ENCODE data around the gene CUX1. TPM values are rescaled to one million over a fixed set of nuclear protein-coding genes. Genes with fewer than 3 reads are reported as not detected.
"Not testable (repeated sequence)": the region's sequence is repeated elsewhere in the genome, so short reads cannot be mapped to it uniquely, and the experiment has no call there.

Gene CUX1
- total RNA-seq, 4 donors from 2014 or later = 56.9 to 124 (median 93.2) TPM

DNA sequence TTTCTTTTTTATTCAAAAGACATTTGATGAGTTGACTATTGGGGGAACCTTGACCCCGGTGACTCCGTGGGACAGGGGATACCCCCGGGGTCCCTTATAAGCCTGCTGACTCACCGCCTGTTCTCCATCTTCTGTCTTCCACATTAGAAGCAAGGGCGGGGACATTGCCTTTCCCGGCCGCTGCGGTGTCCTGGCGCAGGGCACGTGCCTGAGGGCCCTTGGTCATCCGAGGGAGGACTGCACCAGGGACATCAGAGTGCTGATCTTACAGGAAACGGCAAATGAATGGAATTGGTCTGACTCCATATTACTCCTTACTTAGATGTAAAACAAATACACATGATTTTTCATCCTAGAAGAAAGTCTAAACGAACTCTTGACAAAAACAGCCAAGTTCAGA is 170.1 kb downstream of the CUX1 start:
- H3K27ac ChIP-seq = no peak overlapping the region
- TF ChIP-seq POLR2AphosphoS5 (IDR thresholded peaks at IDR 0.05) (no peak), EP300 (IDR thresholded peaks at IDR 0.05; ENCODE audit: low read depth) (no peak), POLR2A (IDR thresholded peaks at IDR 0.05) (no peak)
- TF ChIP-seq, protein P1, sequence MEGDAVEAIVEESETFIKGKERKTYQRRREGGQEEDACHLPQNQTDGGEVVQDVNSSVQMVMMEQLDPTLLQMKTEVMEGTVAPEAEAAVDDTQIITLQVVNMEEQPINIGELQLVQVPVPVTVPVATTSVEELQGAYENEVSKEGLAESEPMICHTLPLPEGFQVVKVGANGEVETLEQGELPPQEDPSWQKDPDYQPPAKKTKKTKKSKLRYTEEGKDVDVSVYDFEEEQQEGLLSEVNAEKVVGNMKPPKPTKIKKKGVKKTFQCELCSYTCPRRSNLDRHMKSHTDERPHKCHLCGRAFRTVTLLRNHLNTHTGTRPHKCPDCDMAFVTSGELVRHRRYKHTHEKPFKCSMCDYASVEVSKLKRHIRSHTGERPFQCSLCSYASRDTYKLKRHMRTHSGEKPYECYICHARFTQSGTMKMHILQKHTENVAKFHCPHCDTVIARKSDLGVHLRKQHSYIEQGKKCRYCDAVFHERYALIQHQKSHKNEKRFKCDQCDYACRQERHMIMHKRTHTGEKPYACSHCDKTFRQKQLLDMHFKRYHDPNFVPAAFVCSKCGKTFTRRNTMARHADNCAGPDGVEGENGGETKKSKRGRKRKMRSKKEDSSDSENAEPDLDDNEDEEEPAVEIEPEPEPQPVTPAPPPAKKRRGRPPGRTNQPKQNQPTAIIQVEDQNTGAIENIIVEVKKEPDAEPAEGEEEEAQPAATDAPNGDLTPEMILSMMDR (IDR thresholded peaks at IDR 0.05) = no peak

DNA sequence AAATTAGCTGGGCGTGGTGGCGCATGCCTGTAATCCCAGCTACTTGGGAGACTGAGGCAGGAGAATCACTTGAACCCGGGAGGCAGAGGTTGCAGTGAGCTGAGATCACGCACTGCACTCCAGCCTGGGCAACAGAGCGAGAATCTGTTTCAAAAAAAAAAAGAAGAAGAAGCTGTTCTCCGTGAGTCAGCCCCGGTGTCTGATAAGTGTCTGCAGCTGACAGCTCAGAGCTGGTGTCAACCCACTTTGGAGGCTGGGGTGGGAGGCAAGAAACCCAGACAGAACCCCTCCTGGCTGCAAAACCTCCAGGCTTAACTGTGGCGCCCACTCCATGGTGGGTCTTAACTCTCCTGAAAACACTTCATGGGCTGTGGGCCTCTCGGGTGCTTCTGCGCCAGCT is 170.6 kb downstream of the CUX1 start:
- intact Hi-C loops (cut with DNase I; ENCODE audit: low total_unique reads); DNase-seq; H3K9me3 ChIP-seq; H3K36me3 ChIP-seq; H3K4me3 ChIP-seq; H3K27me3 ChIP-seq; H3K27ac ChIP-seq; in situ Hi-C loops (cut with MboI; ENCODE audit: low pct_ligation_motif_present in 1 of 4, low pct_unique_long_range_greater_than_20kb in 1 of 4, low sequenced_read_pairs in 3 of 4): not testable (repeated sequence)
- 90% methylated on average over 8 to 10 of the region's 10 CpGs for WGBS, 2 donors (ENCODE audit: low coverage in 1 of 2)
- H3K4me1 ChIP-seq = peaks cover 0 to 18% (median 3%) of the 10 kb centered on the region in 4 donors

More for the DNA sequence above, 170.1 kb downstream of the CUX1 start:
- no peak for DNase-seq
- H3K36me3 ChIP-seq = no peaks in the 10 kb centered on the region
- H3K9me3 ChIP-seq = no peaks in the 10 kb centered on the region
- intact Hi-C loops (cut with DNase I; ENCODE audit: low total_unique reads) (no loop called here), in situ Hi-C loops (cut with MboI; ENCODE audit: low pct_ligation_motif_present in 1 of 4, low pct_unique_long_range_greater_than_20kb in 1 of 4, low sequenced_read_pairs in 3 of 4) (no loop called here)
- peaks cover 0 to 19% (median 4%) of the 10 kb centered on the region in 4 donors for H3K4me1 ChIP-seq
- H3K4me3 ChIP-seq = no peak overlapping the region
- WGBS, 2 donors (ENCODE audit: low coverage in 1 of 2) = 90 to 91% methylated on average over 5 to 13 of the region's 13 CpGs
- H3K27me3 ChIP-seq = no peaks in the 10 kb centered on the region

DNA sequence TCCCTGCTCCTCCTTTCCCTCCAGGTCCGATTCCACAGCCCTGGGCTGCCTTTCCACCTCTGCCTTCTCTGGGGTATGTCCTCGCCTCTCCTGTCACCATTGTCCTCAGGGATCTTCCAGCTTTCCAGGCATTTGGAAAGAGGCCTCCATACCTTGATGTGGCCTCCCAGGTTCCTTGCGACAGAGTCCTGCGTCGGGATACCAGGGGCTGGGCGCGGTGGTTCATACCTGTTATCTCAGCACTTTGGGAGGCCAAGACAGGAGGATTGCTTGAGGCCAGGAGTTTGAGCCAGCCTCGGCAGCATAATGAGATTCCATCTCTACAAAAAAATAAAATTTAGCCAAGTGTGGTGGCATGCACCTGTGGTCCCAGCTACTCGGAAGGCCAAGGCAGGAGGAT is 171.1 kb downstream of the CUX1 start:
- H3K36me3 ChIP-seq = no peaks in the 10 kb centered on the region
- 88 to 96% methylated on average over 6 to 9 of the region's 9 CpGs for WGBS, 2 donors (ENCODE audit: low coverage in 1 of 2)

DNA sequence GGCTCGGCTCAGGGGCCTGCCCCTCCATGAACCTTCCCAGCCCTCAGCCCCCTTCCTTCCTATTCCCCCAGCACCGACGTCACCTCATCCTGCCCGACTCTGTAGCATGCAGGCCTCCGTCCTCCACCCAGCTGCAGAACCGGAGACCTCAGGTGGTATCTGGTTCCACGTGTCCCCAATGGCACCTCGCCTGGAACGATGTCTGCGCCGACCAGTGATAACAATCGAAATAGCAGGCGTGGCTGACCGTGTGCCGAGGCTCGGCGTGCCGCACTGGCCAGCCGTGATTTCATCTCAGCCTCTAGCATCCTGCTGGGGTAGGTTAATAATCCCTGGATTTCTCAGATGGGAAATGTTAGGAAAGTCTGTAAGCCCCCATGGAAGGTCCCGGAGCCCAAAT is 171.7 kb downstream of the CUX1 start:
- Histone ChIP-seq H3K27me3 (no peaks in the 10 kb centered on the region), H3K4me3 (no peak overlapping the region), H3K4me1 (peaks cover 0 to 18% (median 0%) of the 10 kb centered on the region in 4 donors), H3K9me3 (no peaks in the 10 kb centered on the region), H3K36me3 (no peaks in the 10 kb centered on the region), H3K27ac (no peak overlapping the region)
- intact Hi-C loops (cut with DNase I; ENCODE audit: low total_unique reads) (no loop called here), in situ Hi-C loops (cut with MboI; ENCODE audit: low pct_ligation_motif_present in 1 of 4, low pct_unique_long_range_greater_than_20kb in 1 of 4, low sequenced_read_pairs in 3 of 4) (no loop called here)
- TF ChIP-seq EP300 (IDR thresholded peaks at IDR 0.05; ENCODE audit: low read depth) (no peak), POLR2AphosphoS5 (IDR thresholded peaks at IDR 0.05) (no peak), POLR2A (IDR thresholded peaks at IDR 0.05) (no peak)
- TF ChIP-seq, protein P1 (IDR thresholded peaks at IDR 0.05) = no peak
- no peak for DNase-seq
- 95 to 100% methylated on average over 1 to 20 of the region's 20 CpGs for WGBS, 2 donors (ENCODE audit: low coverage in 1 of 2)

More for the DNA sequence above, 171.1 kb downstream of the CUX1 start:
- no peak for DNase-seq
- no peaks in the 10 kb centered on the region for H3K27me3 ChIP-seq
- peaks cover 0 to 18% (median 2%) of the 10 kb centered on the region in 4 donors for H3K4me1 ChIP-seq
- H3K4me3 ChIP-seq = no peak overlapping the region
- H3K9me3 ChIP-seq = no peaks in the 10 kb centered on the region
- TF ChIP-seq POLR2AphosphoS5 (IDR thresholded peaks at IDR 0.05) (no peak), EP300 (IDR thresholded peaks at IDR 0.05; ENCODE audit: low read depth) (no peak), POLR2A (IDR thresholded peaks at IDR 0.05) (no peak)
- TF ChIP-seq, protein P1 (IDR thresholded peaks at IDR 0.05) = no peak
- in situ Hi-C loops (cut with MboI; ENCODE audit: low pct_ligation_motif_present in 1 of 4, low pct_unique_long_range_greater_than_20kb in 1 of 4, low sequenced_read_pairs in 3 of 4) = no loop called here
- H3K27ac ChIP-seq = no peak overlapping the region
- intact Hi-C loops (cut with DNase I; ENCODE audit: low total_unique reads) = no loop called here

DNA sequence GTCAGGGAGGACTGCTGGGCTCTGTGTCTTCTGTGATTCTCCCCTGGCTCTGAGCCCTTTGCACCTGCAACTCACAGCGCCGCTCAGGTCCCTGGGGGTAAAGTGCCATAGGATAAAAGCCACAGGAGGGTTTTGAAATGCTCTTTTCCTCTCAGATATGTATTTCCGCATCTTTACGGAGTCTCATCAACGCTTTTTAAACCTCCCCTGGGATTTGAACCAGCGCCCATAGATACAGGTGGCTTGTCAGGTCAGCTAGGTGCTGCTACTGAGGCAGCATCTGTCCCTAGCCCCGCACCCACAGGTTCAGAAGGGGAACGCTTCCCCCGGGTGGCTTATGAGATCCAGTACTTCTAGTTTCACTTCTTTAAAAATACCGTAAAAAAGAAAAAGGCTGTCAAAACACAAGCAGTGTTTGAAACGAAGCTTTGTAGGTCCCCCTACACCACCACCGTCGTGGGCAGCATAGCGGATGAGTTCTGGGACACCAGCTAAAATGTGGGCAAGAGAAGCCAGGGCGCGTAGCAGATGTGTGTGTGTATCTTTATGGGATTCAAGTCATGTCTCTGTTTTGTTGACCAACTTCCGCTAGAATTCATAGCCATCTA is 173.5 kb downstream of the CUX1 start:
- intact Hi-C loops (cut with DNase I; ENCODE audit: low total_unique reads) = no loop called here
- Histone ChIP-seq H3K27me3 (no peaks in the 10 kb centered on the region), H3K9me3 (no peaks in the 10 kb centered on the region), H3K36me3 (no peaks in the 10 kb centered on the region), H3K4me1 (peaks cover 0 to 3% (median 0%) of the 10 kb centered on the region in 4 donors), H3K4me3 (no peak overlapping the region), H3K27ac (peak overlapping the region in 1 of 4 donors; percentile 23)
- peak; percentile 63 for DNase-seq
- in situ Hi-C loops (cut with MboI; ENCODE audit: low pct_ligation_motif_present in 1 of 4, low pct_unique_long_range_greater_than_20kb in 1 of 4, low sequenced_read_pairs in 3 of 4) = no loop called here
- 85 to 88% methylated on average over 5 to 17 of the region's 17 CpGs for WGBS, 2 donors (ENCODE audit: low coverage in 1 of 2)
- TF ChIP-seq, protein P1 (IDR thresholded peaks at IDR 0.05) = no peak
- TF ChIP-seq POLR2A (IDR thresholded peaks at IDR 0.05) = no peak
- no peak for TF ChIP-seq POLR2AphosphoS5 (IDR thresholded peaks at IDR 0.05)
- TF ChIP-seq EP300 (IDR thresholded peaks at IDR 0.05; ENCODE audit: low read depth) = no peak
